HEK293T (cell line): ENCODE results near the gene CAPN13.

Source experiments
- CTCF ChIA-PET: fragments of 350-600 bp; formaldehyde crosslinking; extraction: SDS; loops from one replicate; lab custom pipeline; 2021; ENCODE audit warnings: antibody characterized with exemption, inconsistent platforms; lab: Yijun Ruan, JAX
- POLR2A ChIA-PET: fragments of 350-600 bp; formaldehyde crosslinking; extraction: SDS; loops from one replicate; lab custom pipeline; 2020; ENCODE audit warnings: antibody characterized with exemption, inconsistent platforms; lab: Yijun Ruan, JAX
- DNase-seq: peaks from one replicate; pipeline ENCODE4 v3.0.0; 2012; ENCODE audit warnings: mixed read lengths; ENCODE audit errors: extremely low spot score
- ARNT ChIP-seq: fragments of 450-650 bp; IDR thresholded peaks from 2 replicates; pipeline ENCODE4 v1.6.1; 2017; ENCODE audit warnings: mild to moderate bottlenecking
- BHLHE40 ChIP-seq: fragments of 450-650 bp; IDR thresholded peaks from 2 replicates; pipeline ENCODE4 v1.6.1; 2016; ENCODE audit warnings: mild to moderate bottlenecking, moderate library complexity, borderline replicate concordance
- CTBP1 ChIP-seq: fragments of 450-650 bp; IDR thresholded peaks from 2 replicates; pipeline ENCODE4 v1.6.1; 2016; ENCODE audit warnings: borderline replicate concordance
- ELF4 ChIP-seq: fragments of 450-650 bp; IDR thresholded peaks from 2 replicates; pipeline ENCODE4 v1.6.1; 2017; ENCODE audit warnings: antibody characterized with exemption
- FOXA1 ChIP-seq: fragments of 450-650 bp; IDR thresholded peaks from 2 replicates; pipeline ENCODE4 v1.6.1; 2016; ENCODE audit warnings: mild to moderate bottlenecking
- FOXK2 ChIP-seq: fragments of 450-650 bp; IDR thresholded peaks from 2 replicates; pipeline ENCODE4 v1.6.1; 2016; ENCODE audit warnings: mild to moderate bottlenecking
- FOXM1 ChIP-seq: fragments of 450-650 bp; IDR thresholded peaks from 2 replicates; pipeline ENCODE4 v1.6.1; 2017; ENCODE audit warnings: mild to moderate bottlenecking, borderline replicate concordance
- HDGF ChIP-seq: fragments of 450-650 bp; IDR thresholded peaks from 2 replicates; pipeline ENCODE4 v1.6.1; 2017; ENCODE audit warnings: antibody characterized with exemption, borderline replicate concordance
- L3MBTL2 ChIP-seq: fragments of 450-650 bp; conservative IDR thresholded peaks from 2 replicates; pipeline ENCODE4 v1.6.1; 2016; ENCODE audit warnings: mild to moderate bottlenecking
- LEF1 ChIP-seq: fragments of 450-650 bp; IDR thresholded peaks from 2 replicates; pipeline ENCODE4 v1.6.1; 2017; ENCODE audit warnings: mild to moderate bottlenecking, borderline replicate concordance
- NFRKB ChIP-seq: fragments of 450-650 bp; IDR thresholded peaks from 2 replicates; pipeline ENCODE4 v1.6.1; 2016; ENCODE audit warnings: mild to moderate bottlenecking, moderate library complexity
- PKNOX1 ChIP-seq: fragments of 450-650 bp; IDR thresholded peaks from 2 replicates; pipeline ENCODE4 v1.6.1; 2016
- SP1 ChIP-seq: fragments of 450-650 bp; IDR thresholded peaks from 2 replicates; pipeline ENCODE4 v1.6.1; 2017
- SUZ12 ChIP-seq: fragments of 450-650 bp; IDR thresholded peaks from 2 replicates; pipeline ENCODE4 v1.6.1; 2016; ENCODE audit warnings: mild to moderate bottlenecking
- TARDBP ChIP-seq: fragments of 450-650 bp; IDR thresholded peaks from 2 replicates; pipeline ENCODE4 v1.6.1; 2016
- ZNF384 ChIP-seq: fragments of 450-650 bp; IDR thresholded peaks from 2 replicates; pipeline ENCODE4 v1.6.1; 2016

The CAPN13 gene

GRCh38 chr2:30731706-30732105 lies 75.5 kb downstream of the CAPN13 start:
- POLR2A ChIA-PET, result no interaction called here
- no peak for DNase-seq
- CTCF ChIA-PET, result no interaction called here
- TF ChIP-seq TARDBP (no peak), HDGF (no peak), FOXM1 (no peak), ELF4 (no peak), CTBP1 (no peak)

GRCh38 chr2:30730736-30731647 lies 76.3 kb downstream of the CAPN13 start:
- POLR2A ChIA-PET, result no interaction called here
- CTCF ChIA-PET, result interaction anchor here (1.1 kb wide), 1 partner anchor 19 kb away, joined by 3 read pairs; no protein-coding TSS in a partner anchor

DNA sequence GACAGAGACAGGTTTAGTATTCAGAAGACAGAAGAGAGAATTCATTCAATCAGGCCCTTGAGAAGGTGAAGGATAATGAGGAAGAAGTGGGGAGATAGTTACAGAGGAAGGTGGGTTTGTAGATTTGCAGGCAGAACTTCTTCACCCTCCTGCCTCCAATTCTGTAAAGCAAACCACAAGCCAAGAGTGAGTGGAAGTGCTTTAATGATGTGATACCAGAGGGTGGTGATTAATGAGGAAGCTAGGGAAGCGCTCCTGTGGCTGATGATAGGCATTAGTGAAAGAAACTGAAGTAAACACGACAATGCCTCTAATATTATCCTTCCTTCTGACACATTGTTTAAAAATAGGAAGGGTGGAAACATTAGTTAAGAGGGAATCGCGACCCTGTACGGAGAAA lies 78.2 kb downstream of the CAPN13 start:
- POLR2A ChIA-PET, result no interaction called here
- CTCF ChIA-PET, result no interaction called here
- no peak for TF ChIP-seq SP1
- TF ChIP-seq SUZ12, result no peak
- TF ChIP-seq TARDBP, result no peak
- no peak for TF ChIP-seq L3MBTL2
- no peak for TF ChIP-seq ARNT
- no peak for TF ChIP-seq ZNF384
- no peak for TF ChIP-seq PKNOX1
- no peak for TF ChIP-seq HDGF
- TF ChIP-seq FOXK2, result no peak
- no peak for TF ChIP-seq ELF4
- no peak for TF ChIP-seq FOXM1
- no peak for DNase-seq

More at GRCh38 chr2:30730736-30731647, 76.3 kb downstream of the CAPN13 start:
- no peak for TF ChIP-seq ELF4
- TF ChIP-seq FOXK2, result no peak
- TF ChIP-seq CTBP1, result no peak
- TF ChIP-seq BHLHE40, result no peak
- TF ChIP-seq PKNOX1, result no peak
- TF ChIP-seq LEF1, result no peak
- TF ChIP-seq FOXM1, result no peak
- no peak for TF ChIP-seq FOXA1
- TF ChIP-seq TARDBP, result no peak
- no peak for TF ChIP-seq SUZ12
- no peak for TF ChIP-seq ARNT
- no peak for TF ChIP-seq SP1
- TF ChIP-seq ZNF384, result no peak
- no peak for TF ChIP-seq NFRKB
- TF ChIP-seq HDGF, result no peak
- TF ChIP-seq L3MBTL2, result no peak
- DNase-seq, result no peak

DNA sequence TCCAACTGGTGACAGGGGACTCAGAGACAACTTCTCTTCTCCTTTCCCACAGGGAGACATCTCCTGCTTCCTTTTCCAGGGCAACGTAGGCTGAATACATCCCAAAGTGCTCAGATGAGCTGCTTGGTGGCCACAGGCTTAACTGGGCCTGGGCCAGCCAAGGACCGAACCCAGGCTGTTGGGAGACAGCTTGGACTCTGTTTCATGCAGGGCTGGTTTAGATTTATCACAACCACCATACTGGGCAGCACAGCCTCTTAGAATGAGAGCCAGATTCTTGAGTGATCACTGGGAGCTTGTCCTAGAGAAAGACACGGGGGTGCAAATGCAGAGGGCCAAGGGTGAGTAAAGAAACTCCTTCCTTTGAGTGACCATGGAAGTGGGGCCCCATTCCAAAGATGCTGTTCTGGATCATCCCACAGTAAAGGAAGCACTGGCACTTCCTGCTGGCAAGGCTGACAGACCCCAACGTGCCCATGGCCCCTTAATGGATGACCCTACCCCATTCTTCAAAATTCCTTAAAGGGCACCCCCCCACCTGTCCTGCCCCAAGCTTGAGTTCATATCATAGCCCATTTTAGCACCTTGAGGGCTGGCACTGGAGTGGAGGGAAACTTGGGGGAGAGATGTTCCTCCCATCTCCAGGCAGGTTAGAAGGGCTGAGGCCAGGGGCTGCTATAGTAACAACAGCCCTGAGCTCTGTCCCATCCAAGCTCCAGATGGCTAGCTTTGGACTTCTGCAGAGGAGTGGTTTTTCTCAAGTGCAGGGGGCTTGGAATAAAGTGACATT lies 84.1 kb downstream of the CAPN13 start:
- TF ChIP-seq SP1, result no peak
- no peak for TF ChIP-seq NFRKB
- no peak for TF ChIP-seq CTBP1
- no peak for TF ChIP-seq ARNT
- TF ChIP-seq FOXM1, result no peak
- no peak for TF ChIP-seq L3MBTL2
- no peak for TF ChIP-seq PKNOX1
- no peak for TF ChIP-seq ELF4
- no peak for TF ChIP-seq HDGF
- TF ChIP-seq FOXA1, result no peak
- TF ChIP-seq FOXK2, result no peak
- DNase-seq, result no peak
- POLR2A ChIA-PET, result no interaction called here
- CTCF ChIA-PET, result interaction anchor here (0.6 kb wide), 1 partner anchor 732 kb away, joined by 3 read pairs; no protein-coding TSS in a partner anchor

- no peak for TF ChIP-seq FOXK2
- TF ChIP-seq SUZ12, result no peak
- TF ChIP-seq PKNOX1, result no peak
- no peak for TF ChIP-seq CTBP1
- TF ChIP-seq L3MBTL2, result no peak
- ChIA-PET POLR2A (no interaction called here), CTCF (interaction anchor here (0.7 to 0.9 kb wide), 3 partner anchors 10 to 143 kb away, joined by 3 to 4 read pairs (median 3); no protein-coding TSS in a partner anchor)
- no peak for DNase-seq
These were observed 85.3 kb downstream of the CAPN13 start for GRCh38 chr2:30721668-30722647.
